Liver (tissue), 9 donors: ENCODE measurements around the gene LMNTD2. TPM values are rescaled to one million over a fixed set of nuclear protein-coding genes. Genes with fewer than 3 reads are reported as not detected.

Experiments used
- DNase-seq: peaks from one replicate; pipeline ENCODE4 v3.0.0-alpha.2; 2017; ENCODE audit warnings: low spot score
- H3K27ac ChIP-seq, 2 donors: one replicate each; pipeline ENCODE4 v1.7.0; 2013; ENCODE audit warnings: inconsistent platforms in 2 of 2, low read length in 2 of 2, control low read depth in 1 of 2, low read depth in 1 of 2, mild to moderate bottlenecking in 1 of 2
- H3K27me3 ChIP-seq, 4 donors: one replicate each; pipeline versions ENCODE4 v1.6.1 to v1.7.0; 2013; ENCODE audit warnings: low read length in 3 of 4, inconsistent platforms in 1 of 4, mild to moderate bottlenecking in 1 of 4, moderate library complexity in 1 of 4; ENCODE audit not compliant: control insufficient read depth in 4 of 4, insufficient read depth in 4 of 4
- H3K36me3 ChIP-seq, 4 donors: one replicate each; pipeline versions ENCODE4 v1.6.1 to v1.7.0; 2013; ENCODE audit warnings: low read length in 3 of 4, mild to moderate bottlenecking in 3 of 4, low read depth in 1 of 4, moderate library complexity in 1 of 4; ENCODE audit not compliant: control insufficient read depth in 4 of 4, insufficient read depth in 3 of 4
- H3K4me1 ChIP-seq, 4 donors: one replicate each; pipeline versions ENCODE4 v1.6.1 to v1.7.0; 2013; ENCODE audit warnings: low read length in 3 of 4, mild to moderate bottlenecking in 3 of 4, moderate library complexity in 1 of 4; ENCODE audit not compliant: control insufficient read depth in 4 of 4, insufficient read depth in 4 of 4
- H3K4me3 ChIP-seq, 3 donors: one replicate each; pipeline versions ENCODE4 v1.6.1 to v1.7.0; 2013; ENCODE audit warnings: low read length in 3 of 3, control low read depth in 1 of 3, low read depth in 1 of 3, mild to moderate bottlenecking in 1 of 3
- H3K9ac ChIP-seq, 2 donors: one replicate each; pipeline ENCODE4 v1.7.0; 2013; ENCODE audit warnings: low read length in 2 of 2, mild to moderate bottlenecking in 2 of 2, moderate library complexity in 2 of 2, control low read depth in 1 of 2, low read depth in 1 of 2
- H3K9me3 ChIP-seq, 4 donors: one replicate each; pipeline versions ENCODE4 v1.6.1 to v1.7.0; 2013; ENCODE audit warnings: low read length in 3 of 4; ENCODE audit not compliant: control insufficient read depth in 4 of 4
- ATF3 ChIP-seq: IDR thresholded peaks from 2 replicates; pipeline ENCODE4 v1.6.1; 2016; ENCODE audit warnings: antibody characterized with exemption
- CTCF ChIP-seq: fragments of 150-350 bp; IDR thresholded peaks from 2 replicates; pipeline ENCODE4 v1.5.1; 2017; ENCODE audit warnings: improper control_type of control experiment, low read depth, low read length; ENCODE audit not compliant: missing input control
- EGR1 ChIP-seq, 2 donors: IDR thresholded peaks; 2 replicates each; pipeline ENCODE4 v1.6.1; 2016 to 2018; ENCODE audit warnings: antibody characterized with exemption in 2 of 2, low read depth in 2 of 2
- FOXA1 ChIP-seq: IDR thresholded peaks from 2 replicates; pipeline ENCODE4 v1.6.1; 2016; ENCODE audit warnings: antibody characterized with exemption
- FOXA2 ChIP-seq: IDR thresholded peaks from 2 replicates; pipeline ENCODE4 v1.6.1; 2016; ENCODE audit warnings: antibody characterized with exemption
- GABPA ChIP-seq, 2 donors: IDR thresholded peaks in 1 of 2; conservative IDR thresholded peaks in 1 of 2; 2 replicates each; pipeline ENCODE4 v1.6.1; 2016; ENCODE audit warnings: antibody characterized with exemption in 2 of 2, mild to moderate bottlenecking in 1 of 2, moderate library complexity in 1 of 2
- HNF4A ChIP-seq, 2 donors: conservative IDR thresholded peaks; 2 replicates each; pipeline ENCODE4 v1.6.1; 2016; ENCODE audit warnings: antibody characterized with exemption in 2 of 2, mild to moderate bottlenecking in 2 of 2
- HNF4G ChIP-seq: IDR thresholded peaks from 2 replicates; pipeline ENCODE4 v1.6.1; 2016; ENCODE audit warnings: antibody characterized with exemption
- JUND ChIP-seq, 2 donors: IDR thresholded peaks; 2 replicates each; pipeline ENCODE4 v1.6.1; 2016; ENCODE audit warnings: antibody characterized with exemption in 2 of 2
- MAX ChIP-seq: IDR thresholded peaks from 2 replicates; pipeline ENCODE4 v1.6.1; 2016; ENCODE audit warnings: antibody characterized with exemption
- NR2F2 ChIP-seq: IDR thresholded peaks from 2 replicates; pipeline ENCODE4 v1.6.1; 2016; ENCODE audit warnings: antibody characterized with exemption
- RAD21 ChIP-seq, 2 donors: IDR thresholded peaks; 2 replicates each; pipeline ENCODE4 v1.6.1; 2016; ENCODE audit warnings: antibody characterized with exemption in 2 of 2, mild to moderate bottlenecking in 2 of 2
- REST ChIP-seq: IDR thresholded peaks from 2 replicates; pipeline ENCODE4 v1.6.1; 2016; ENCODE audit warnings: antibody characterized with exemption, mild to moderate bottlenecking
- RXRA ChIP-seq, 2 donors: IDR thresholded peaks; 2 replicates each; pipeline ENCODE4 v1.6.1; 2017 to 2018; ENCODE audit warnings: antibody characterized with exemption in 2 of 2, mild to moderate bottlenecking in 1 of 2
- SP1 ChIP-seq: IDR thresholded peaks from 2 replicates; pipeline ENCODE4 v1.6.1; 2018; ENCODE audit warnings: antibody characterized with exemption, mild to moderate bottlenecking
- TAF1 ChIP-seq: conservative IDR thresholded peaks from 2 replicates; pipeline ENCODE4 v1.6.1; 2016; ENCODE audit warnings: antibody characterized with exemption, mild to moderate bottlenecking
- YY1 ChIP-seq: IDR thresholded peaks from 2 replicates; pipeline ENCODE4 v1.6.1; 2016; ENCODE audit warnings: antibody characterized with exemption, mild to moderate bottlenecking
- ZBTB33 ChIP-seq: IDR thresholded peaks from 2 replicates; pipeline ENCODE4 v1.6.1; 2016; ENCODE audit warnings: antibody characterized with exemption
- WGBS: extraction: QIAGEN DNeasy Blood & Tissue Kit; methylation state at CpG from one replicate; pipeline ENCODE4 v1.1.7; 2013; 5-methylcytosine and 5-hydroxymethylcytosine counted together
- polyA plus RNA-seq, 2 donors: library from polyadenylated mRNA; stranded (reverse) in 1 of 2; unstranded in 1 of 2; fragments of 200-250 nt in 1 of 2; fragments of >200 nt in 1 of 2; fragmentation: Nextera tagmentation in 1 of 2; extraction: Ambion mirVana in 1 of 2; gene quantifications; one replicate each; pipeline versions ENCODE4 v1.2.1 to v1.2.3, GENCODE V29; 2013 to 2015
- total RNA-seq, 2 donors: library from RNA; depleted of rRNA; stranded (reverse); fragments of >200 nt; gene quantifications; one replicate each; pipeline ENCODE4 v1.2.3, GENCODE V29; 2014
- donor health status: healthy.
- donor health status: healthy.
- donor health status: healthy.
- donor health status: healthy.
- donor health status: healthy.

LMNTD2 gene
- total and polyA plus RNA-seq, 4 donors, result 1.2 to 4.6 (median 2.3) TPM

- DNase-seq, result no peak
- no peak overlapping the region for H3K9ac ChIP-seq
- H3K27ac ChIP-seq, result peak overlapping the region; percentile 76 to 85
- TF ChIP-seq TAF1 (no peak), FOXA1 (no peak), RAD21 (IDR thresholded peaks at IDR 0.05) (no peak), REST (no peak), FOXA2 (no peak), ZBTB33 (no peak), CTCF (no peak), YY1 (no peak), NR2F2 (no peak), ATF3 (no peak), MAX (no peak), GABPA (IDR thresholded peaks at IDR 0.05 in 1 of 2, conservative IDR thresholded peaks at IDR 0.05 in 1 of 2) (no peak), HNF4A (conservative IDR thresholded peaks at IDR 0.05) (no peak), EGR1 (IDR thresholded peaks at IDR 0.05; ENCODE audit: low read depth in 2 of 2) (no peak), RXRA (IDR thresholded peaks at IDR 0.05) (no peak), SP1 (no peak), JUND (IDR thresholded peaks at IDR 0.05) (no peak), HNF4G (no peak)
- H3K4me1 ChIP-seq, result peaks cover 11 to 30% (median 22%) of the 10 kb centered on the region in 4 donors
- H3K27me3 ChIP-seq, result no peaks in the 10 kb centered on the region
- H3K9me3 ChIP-seq, result no peaks in the 10 kb centered on the region
- WGBS, result 60% methylated on average over 8 of the region's 8 CpGs
- H3K36me3 ChIP-seq, result peaks cover 12 to 41% (median 27%) of the 10 kb centered on the region in 4 donors
- H3K4me3 ChIP-seq, result no peak overlapping the region
Measured at GRCh38 chr11:587546-587945, 27.0 kb upstream of the LMNTD2 start.
